ENCODE results near the gene PDIK1L. TPM values are rescaled to one million over a fixed set of nuclear protein-coding genes. Genes with fewer than 3 reads are reported as not detected.
"Not testable (repeated sequence)": the region's sequence is repeated elsewhere in the genome, so short reads cannot be mapped to it uniquely, and the experiment has no call there.

Gene PDIK1L
- polyA plus RNA-seq, 1 donor, result 12.7 TPM

- H3K27ac ChIP-seq (ENCODE audit: low read length), result no peak overlapping the region
- no peaks in the 10 kb centered on the region for H3K27me3 ChIP-seq (ENCODE audit: control insufficient read depth, insufficient read depth, low read length)
- no peaks in the 10 kb centered on the region for H3K9me3 ChIP-seq (ENCODE audit: control insufficient read depth, low read depth, low read length)
- WGBS (ENCODE audit: insufficient coverage, low lambda C conversion rate), result no CpG with 5 or more reads among the region's 2 CpGs
- H3K4me3 ChIP-seq (ENCODE audit: low read length), result no peak overlapping the region
- H3K36me3 ChIP-seq (ENCODE audit: control insufficient read depth, insufficient read depth, low read length), result no peaks in the 10 kb centered on the region
- no peak for DNase-seq
- peaks cover 27% of the 10 kb centered on the region for H3K4me1 ChIP-seq (ENCODE audit: control insufficient read depth, insufficient read depth, low read length)
Measured at GRCh38 chr1:26084844-26085243, 26.8 kb upstream of the PDIK1L start.

GRCh38 chr1:26089125-26089524 is 22.5 kb upstream of the PDIK1L start:
- Histone ChIP-seq H3K4me1 (ENCODE audit: control insufficient read depth, insufficient read depth, low read length) (peaks cover 4% of the 10 kb centered on the region), H3K36me3 (ENCODE audit: control insufficient read depth, insufficient read depth, low read length) (no peaks in the 10 kb centered on the region), H3K4me3 (ENCODE audit: low read length) (no peak overlapping the region), H3K9me3 (ENCODE audit: control insufficient read depth, low read depth, low read length) (no peaks in the 10 kb centered on the region), H3K27me3 (ENCODE audit: control insufficient read depth, insufficient read depth, low read length) (peaks cover 4% of the 10 kb centered on the region), H3K27ac (ENCODE audit: low read length) (no peak overlapping the region)
- DNase-seq, result no peak
- WGBS (ENCODE audit: insufficient coverage, low lambda C conversion rate), result 80% methylated on average over 1 of the region's 3 CpGs

- no peak for DNase-seq
- H3K27me3 ChIP-seq (ENCODE audit: control insufficient read depth, insufficient read depth, low read length), result peaks cover 7% of the 10 kb centered on the region
- 78% methylated on average over 1 of the region's 3 CpGs for WGBS (ENCODE audit: insufficient coverage, low lambda C conversion rate)
Measured at GRCh38 chr1:26090893-26091292, 20.7 kb upstream of the PDIK1L start.

GRCh38 chr1:26092422-26092821 is 19.2 kb upstream of the PDIK1L start:
- H3K27me3 ChIP-seq (ENCODE audit: control insufficient read depth, insufficient read depth, low read length), result peaks cover 7% of the 10 kb centered on the region
- peaks cover 5% of the 10 kb centered on the region for H3K4me1 ChIP-seq (ENCODE audit: control insufficient read depth, insufficient read depth, low read length)
- H3K36me3 ChIP-seq (ENCODE audit: control insufficient read depth, insufficient read depth, low read length), result no peaks in the 10 kb centered on the region
- H3K27ac ChIP-seq (ENCODE audit: low read length), result no peak overlapping the region
- no peak for DNase-seq
- no peaks in the 10 kb centered on the region for H3K9me3 ChIP-seq (ENCODE audit: control insufficient read depth, low read depth, low read length)
- 48% methylated on average over 2 of the region's 7 CpGs for WGBS (ENCODE audit: insufficient coverage, low lambda C conversion rate)
- no peak overlapping the region for H3K4me3 ChIP-seq (ENCODE audit: low read length)

More at GRCh38 chr1:26090893-26091292, 20.7 kb upstream of the PDIK1L start:
- Histone ChIP-seq H3K4me3 (ENCODE audit: low read length) (no peak overlapping the region), H3K36me3 (ENCODE audit: control insufficient read depth, insufficient read depth, low read length) (no peaks in the 10 kb centered on the region), H3K4me1 (ENCODE audit: control insufficient read depth, insufficient read depth, low read length) (peaks cover 2% of the 10 kb centered on the region), H3K9me3 (ENCODE audit: control insufficient read depth, low read depth, low read length) (no peaks in the 10 kb centered on the region), H3K27ac (ENCODE audit: low read length) (no peak overlapping the region)

GRCh38 chr1:26093569-26093968 is 18.1 kb upstream of the PDIK1L start:
- not testable (repeated sequence) for H3K9me3 ChIP-seq (ENCODE audit: control insufficient read depth, low read depth, low read length); H3K27me3 ChIP-seq (ENCODE audit: control insufficient read depth, insufficient read depth, low read length); H3K36me3 ChIP-seq (ENCODE audit: control insufficient read depth, insufficient read depth, low read length); H3K4me3 ChIP-seq (ENCODE audit: low read length); DNase-seq; H3K27ac ChIP-seq (ENCODE audit: low read length)
- WGBS (ENCODE audit: insufficient coverage, low lambda C conversion rate), result 45% methylated on average over 2 of the region's 6 CpGs
- peaks cover 12% of the 10 kb centered on the region for H3K4me1 ChIP-seq (ENCODE audit: control insufficient read depth, insufficient read depth, low read length)

- no CpG with 5 or more reads among the region's 11 CpGs for WGBS (ENCODE audit: insufficient coverage, low lambda C conversion rate)
- Histone ChIP-seq H3K4me1 (ENCODE audit: control insufficient read depth, insufficient read depth, low read length) (peaks cover 12% of the 10 kb centered on the region), H3K36me3 (ENCODE audit: control insufficient read depth, insufficient read depth, low read length) (no peaks in the 10 kb centered on the region), H3K4me3 (ENCODE audit: low read length) (no peak overlapping the region), H3K27ac (ENCODE audit: low read length) (no peak overlapping the region), H3K9me3 (ENCODE audit: control insufficient read depth, low read depth, low read length) (no peaks in the 10 kb centered on the region), H3K27me3 (ENCODE audit: control insufficient read depth, insufficient read depth, low read length) (peaks cover 7% of the 10 kb centered on the region)
- DNase-seq, result no peak
Measured at GRCh38 chr1:26094076-26094669, 17.5 kb upstream of the PDIK1L start.

GRCh38 chr1:26094677-26095383 is 16.8 kb upstream of the PDIK1L start:
- DNase-seq, result no peak
- no peak overlapping the region for H3K27ac ChIP-seq (ENCODE audit: low read length)

GRCh38 chr1:26096471-26096870 is 15.2 kb upstream of the PDIK1L start:
- peaks cover 7% of the 10 kb centered on the region for H3K27me3 ChIP-seq (ENCODE audit: control insufficient read depth, insufficient read depth, low read length)
- no peak for DNase-seq
- no peaks in the 10 kb centered on the region for H3K9me3 ChIP-seq (ENCODE audit: control insufficient read depth, low read depth, low read length)
- no peak overlapping the region for H3K4me3 ChIP-seq (ENCODE audit: low read length)
- 83% methylated on average over 1 of the region's 2 CpGs for WGBS (ENCODE audit: insufficient coverage, low lambda C conversion rate)
- peaks cover 12% of the 10 kb centered on the region for H3K4me1 ChIP-seq (ENCODE audit: control insufficient read depth, insufficient read depth, low read length)
- H3K27ac ChIP-seq (ENCODE audit: low read length), result no peak overlapping the region
- no peaks in the 10 kb centered on the region for H3K36me3 ChIP-seq (ENCODE audit: control insufficient read depth, insufficient read depth, low read length)

More at GRCh38 chr1:26094677-26095383, 16.8 kb upstream of the PDIK1L start:
- H3K27me3 ChIP-seq (ENCODE audit: control insufficient read depth, insufficient read depth, low read length), result peaks cover 7% of the 10 kb centered on the region
- WGBS (ENCODE audit: insufficient coverage, low lambda C conversion rate), result no CpG with 5 or more reads among the region's 17 CpGs
- peaks cover 12% of the 10 kb centered on the region for H3K4me1 ChIP-seq (ENCODE audit: control insufficient read depth, insufficient read depth, low read length)
- H3K4me3 ChIP-seq (ENCODE audit: low read length), result no peak overlapping the region
- H3K9me3 ChIP-seq (ENCODE audit: control insufficient read depth, low read depth, low read length), result no peaks in the 10 kb centered on the region
- no peaks in the 10 kb centered on the region for H3K36me3 ChIP-seq (ENCODE audit: control insufficient read depth, insufficient read depth, low read length)

- H3K36me3 ChIP-seq (ENCODE audit: control insufficient read depth, insufficient read depth, low read length), result no peaks in the 10 kb centered on the region
- H3K9me3 ChIP-seq (ENCODE audit: control insufficient read depth, low read depth, low read length), result no peaks in the 10 kb centered on the region
- no peak overlapping the region for H3K27ac ChIP-seq (ENCODE audit: low read length)
- H3K4me1 ChIP-seq (ENCODE audit: control insufficient read depth, insufficient read depth, low read length), result peaks cover 15% of the 10 kb centered on the region
- DNase-seq, result no peak
- peaks cover 5% of the 10 kb centered on the region for H3K27me3 ChIP-seq (ENCODE audit: control insufficient read depth, insufficient read depth, low read length)
- H3K4me3 ChIP-seq (ENCODE audit: low read length), result no peak overlapping the region
Measured at GRCh38 chr1:26097696-26098095, 13.9 kb upstream of the PDIK1L start.

GRCh38 chr1:26098602-26099001 is 13.0 kb upstream of the PDIK1L start:
- H3K4me3 ChIP-seq (ENCODE audit: low read length), result no peak overlapping the region

GRCh38 chr1:26099780-26100179 is 11.8 kb upstream of the PDIK1L start:
- WGBS (ENCODE audit: insufficient coverage, low lambda C conversion rate), result 71% methylated on average over 1 of the region's 3 CpGs
- Histone ChIP-seq H3K27me3 (ENCODE audit: control insufficient read depth, insufficient read depth, low read length) (peaks cover 3% of the 10 kb centered on the region), H3K4me1 (ENCODE audit: control insufficient read depth, insufficient read depth, low read length) (peaks cover 21% of the 10 kb centered on the region), H3K27ac (ENCODE audit: low read length) (no peak overlapping the region), H3K4me3 (ENCODE audit: low read length) (no peak overlapping the region), H3K9me3 (ENCODE audit: control insufficient read depth, low read depth, low read length) (no peaks in the 10 kb centered on the region), H3K36me3 (ENCODE audit: control insufficient read depth, insufficient read depth, low read length) (no peaks in the 10 kb centered on the region)
- DNase-seq, result no peak

More at GRCh38 chr1:26098602-26099001, 13.0 kb upstream of the PDIK1L start:
- no peak for DNase-seq
- H3K9me3 ChIP-seq (ENCODE audit: control insufficient read depth, low read depth, low read length), result no peaks in the 10 kb centered on the region
- no CpG with 5 or more reads among the region's 4 CpGs for WGBS (ENCODE audit: insufficient coverage, low lambda C conversion rate)
- no peaks in the 10 kb centered on the region for H3K36me3 ChIP-seq (ENCODE audit: control insufficient read depth, insufficient read depth, low read length)
- peaks cover 15% of the 10 kb centered on the region for H3K4me1 ChIP-seq (ENCODE audit: control insufficient read depth, insufficient read depth, low read length)
- H3K27ac ChIP-seq (ENCODE audit: low read length), result no peak overlapping the region
- H3K27me3 ChIP-seq (ENCODE audit: control insufficient read depth, insufficient read depth, low read length), result peaks cover 5% of the 10 kb centered on the region

Data from large intestine (tissue), 3 donors.